ENCODE data around the gene ANKRD23.

The ANKRD23 gene

GRCh38 chr2:96839293-96839874 lies 4.4 kb downstream of the ANKRD23 start:
- Histone ChIP-seq H4K8ac (ENCODE audit: low read depth, low read length) (no peak overlapping the region), H3K27ac (ENCODE audit: low read depth, low read length) (no peak overlapping the region), H3K79me1 (ENCODE audit: low read length) (peaks cover 4% of the 10 kb centered on the region), H2AK5ac (ENCODE audit: low read length) (no peak overlapping the region), H2AFZ (ENCODE audit: insufficient read depth, low read length, poor library complexity) (no peak overlapping the region), H2BK12ac (ENCODE audit: low read length) (no peak overlapping the region), H3K4ac (ENCODE audit: low read depth, low read length) (no peak overlapping the region), H2BK5ac (ENCODE audit: low read depth, low read length, poor library complexity) (no peak overlapping the region), H3K4me3 (ENCODE audit: low read depth, low read length) (no peak overlapping the region), H3K18ac (ENCODE audit: low read length) (no peak overlapping the region), H3K27me3 (ENCODE audit: insufficient read depth, low read length) (no peaks in the 10 kb centered on the region), H3K14ac (ENCODE audit: low read length) (no peak overlapping the region), H2BK120ac (ENCODE audit: insufficient read depth, low read length, poor library complexity) (no peak overlapping the region), H3K9ac (ENCODE audit: low read length) (no peak overlapping the region), H3K36me3 (ENCODE audit: control insufficient read depth in 1 of 2, insufficient read depth in 2 of 2, low read length in 2 of 2) (peaks cover 2 to 13% of the 10 kb centered on the region in 2 experiments), H4K12ac (ENCODE audit: low read depth, low read length) (no peak overlapping the region), H3K23ac (ENCODE audit: low read length) (no peak overlapping the region), H3K4me1 (ENCODE audit: control insufficient read depth in 1 of 2, insufficient read depth in 2 of 2, low read length in 2 of 2) (peaks cover 8 to 12% of the 10 kb centered on the region in 2 experiments), H3K4me2 (ENCODE audit: low read length) (no peak overlapping the region), H4K91ac (ENCODE audit: low read depth, low read length) (no peak overlapping the region), H3K79me2 (ENCODE audit: control insufficient read depth, insufficient read depth, low read length, poor library complexity) (no peaks in the 10 kb centered on the region), H3K9me3 (ENCODE audit: insufficient read depth, low read depth, low read length) (no peaks in the 10 kb centered on the region)
- no CpG with 5 or more reads among the region's 42 CpGs for WGBS (ENCODE audit: extremely low coverage, insufficient coverage, insufficient read length)
- no peak for DNase-seq

- H2BK120ac ChIP-seq (ENCODE audit: insufficient read depth, low read length, poor library complexity) = no peak overlapping the region
- no peak overlapping the region for H3K18ac ChIP-seq (ENCODE audit: low read length)
- no peaks in the 10 kb centered on the region for H3K79me2 ChIP-seq (ENCODE audit: control insufficient read depth, insufficient read depth, low read length, poor library complexity)
- peaks cover 4% of the 10 kb centered on the region for H3K79me1 ChIP-seq (ENCODE audit: low read length)
- no peak overlapping the region for H3K27ac ChIP-seq (ENCODE audit: low read depth, low read length)
- no peaks in the 10 kb centered on the region for H3K9me3 ChIP-seq (ENCODE audit: insufficient read depth, low read depth, low read length)
- H3K4ac ChIP-seq (ENCODE audit: low read depth, low read length) = no peak overlapping the region
- no peak overlapping the region for H4K8ac ChIP-seq (ENCODE audit: low read depth, low read length)
- H3K23ac ChIP-seq (ENCODE audit: low read length) = no peak overlapping the region
- H4K91ac ChIP-seq (ENCODE audit: low read depth, low read length) = no peak overlapping the region
- H3K9ac ChIP-seq (ENCODE audit: low read length) = no peak overlapping the region
- H3K36me3 ChIP-seq (ENCODE audit: control insufficient read depth in 1 of 2, insufficient read depth in 2 of 2, low read length in 2 of 2) = peaks cover 2 to 13% of the 10 kb centered on the region in 2 experiments
- H3K27me3 ChIP-seq (ENCODE audit: insufficient read depth, low read length) = no peaks in the 10 kb centered on the region
- H3K4me3 ChIP-seq (ENCODE audit: low read depth, low read length) = no peak overlapping the region
- WGBS (ENCODE audit: extremely low coverage, insufficient coverage, insufficient read length) = no CpG with 5 or more reads among the region's 23 CpGs
- no peak for DNase-seq
- peaks cover 8 to 12% of the 10 kb centered on the region in 2 experiments for H3K4me1 ChIP-seq (ENCODE audit: control insufficient read depth in 1 of 2, insufficient read depth in 2 of 2, low read length in 2 of 2)
- H2AK5ac ChIP-seq (ENCODE audit: low read length) = no peak overlapping the region
- no peak overlapping the region for H2BK5ac ChIP-seq (ENCODE audit: low read depth, low read length, poor library complexity)
- H3K14ac ChIP-seq (ENCODE audit: low read length) = no peak overlapping the region
- no peak overlapping the region for H2AFZ ChIP-seq (ENCODE audit: insufficient read depth, low read length, poor library complexity)
- H2BK12ac ChIP-seq (ENCODE audit: low read length) = no peak overlapping the region
- H3K4me2 ChIP-seq (ENCODE audit: low read length) = no peak overlapping the region
- no peak overlapping the region for H4K12ac ChIP-seq (ENCODE audit: low read depth, low read length)
Measured at GRCh38 chr2:96838345-96839292, 5.2 kb downstream of the ANKRD23 start.

DNA sequence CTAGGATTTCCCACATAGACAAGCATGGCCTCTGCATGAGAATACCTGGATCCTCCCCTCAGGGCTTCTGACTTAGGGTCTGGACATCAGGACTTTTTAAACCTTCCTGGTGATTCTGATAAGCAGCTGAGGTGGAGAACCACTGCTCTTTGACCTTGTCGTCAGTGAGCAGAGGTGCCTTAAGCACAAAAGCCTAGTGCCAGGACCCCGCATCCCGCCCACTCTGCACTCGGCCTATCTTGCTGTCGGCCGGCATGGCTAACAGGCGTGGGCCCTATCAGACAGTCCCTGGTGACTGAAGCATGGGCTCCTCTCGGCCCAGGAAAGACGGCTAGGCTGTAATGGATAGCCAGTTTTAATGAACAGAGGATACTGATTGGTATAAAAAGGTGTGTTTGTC lies 6.2 kb downstream of the ANKRD23 start:
- H4K8ac ChIP-seq (ENCODE audit: low read depth, low read length) = no peak overlapping the region
- H3K4me2 ChIP-seq (ENCODE audit: low read length) = no peak overlapping the region
- no peak overlapping the region for H3K4ac ChIP-seq (ENCODE audit: low read depth, low read length)
- no peak overlapping the region for H2BK120ac ChIP-seq (ENCODE audit: insufficient read depth, low read length, poor library complexity)
- no peak overlapping the region for H3K4me3 ChIP-seq (ENCODE audit: low read depth, low read length)
- no peak overlapping the region for H2AK5ac ChIP-seq (ENCODE audit: low read length)
- peaks cover 7% of the 10 kb centered on the region for H3K79me1 ChIP-seq (ENCODE audit: low read length)
- H3K14ac ChIP-seq (ENCODE audit: low read length) = no peak overlapping the region
- no peaks in the 10 kb centered on the region for H3K9me3 ChIP-seq (ENCODE audit: insufficient read depth, low read depth, low read length)
- H3K23ac ChIP-seq (ENCODE audit: low read length) = no peak overlapping the region
- peak overlapping the region; percentile 35 for H3K27ac ChIP-seq (ENCODE audit: low read depth, low read length)
- no peak overlapping the region for H4K12ac ChIP-seq (ENCODE audit: low read depth, low read length)
- no peaks in the 10 kb centered on the region for H3K27me3 ChIP-seq (ENCODE audit: insufficient read depth, low read length)
- no peak overlapping the region for H2AFZ ChIP-seq (ENCODE audit: insufficient read depth, low read length, poor library complexity)
- no peak overlapping the region for H3K18ac ChIP-seq (ENCODE audit: low read length)
- no CpG with 5 or more reads among the region's 9 CpGs for WGBS (ENCODE audit: extremely low coverage, insufficient coverage, insufficient read length)
- H3K9ac ChIP-seq (ENCODE audit: low read length) = no peak overlapping the region
- H4K91ac ChIP-seq (ENCODE audit: low read depth, low read length) = no peak overlapping the region
- peaks cover 14 to 16% of the 10 kb centered on the region in 2 experiments for H3K4me1 ChIP-seq (ENCODE audit: control insufficient read depth in 1 of 2, insufficient read depth in 2 of 2, low read length in 2 of 2)
- H2BK5ac ChIP-seq (ENCODE audit: low read depth, low read length, poor library complexity) = no peak overlapping the region
- H2BK12ac ChIP-seq (ENCODE audit: low read length) = no peak overlapping the region
- DNase-seq = no peak
- peaks cover 2 to 13% of the 10 kb centered on the region in 2 experiments for H3K36me3 ChIP-seq (ENCODE audit: control insufficient read depth in 1 of 2, insufficient read depth in 2 of 2, low read length in 2 of 2)
- H3K79me2 ChIP-seq (ENCODE audit: control insufficient read depth, insufficient read depth, low read length, poor library complexity) = no peaks in the 10 kb centered on the region

DNA sequence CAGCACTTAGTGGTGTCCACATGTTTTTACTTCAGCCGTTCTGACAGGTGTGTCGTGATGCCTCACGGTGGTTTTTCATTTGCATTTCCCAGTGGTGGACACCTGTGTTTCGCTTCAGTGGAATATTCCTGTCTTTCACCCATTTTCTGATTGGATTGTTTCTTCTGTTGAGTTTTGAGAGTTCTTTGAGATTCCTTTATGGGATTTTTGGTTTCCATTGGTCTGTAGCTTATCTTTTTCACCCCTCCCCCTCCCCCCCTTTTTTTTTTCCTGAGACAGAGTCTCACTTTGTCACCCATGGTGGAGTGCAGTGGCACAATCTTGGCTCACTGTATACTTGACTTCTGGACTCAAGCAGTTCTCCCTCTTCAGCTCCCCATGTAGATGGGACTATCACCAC lies 8.0 kb downstream of the ANKRD23 start:
- Histone ChIP-seq H3K27me3 (ENCODE audit: insufficient read depth, low read length) (no peaks in the 10 kb centered on the region), H3K27ac (ENCODE audit: low read depth, low read length) (no peak overlapping the region), H2AK5ac (ENCODE audit: low read length) (no peak overlapping the region), H3K23ac (ENCODE audit: low read length) (no peak overlapping the region), H3K9me3 (ENCODE audit: insufficient read depth, low read depth, low read length) (no peaks in the 10 kb centered on the region), H3K14ac (ENCODE audit: low read length) (no peak overlapping the region), H3K79me1 (ENCODE audit: low read length) (peaks cover 7% of the 10 kb centered on the region), H2BK120ac (ENCODE audit: insufficient read depth, low read length, poor library complexity) (no peak overlapping the region), H2BK12ac (ENCODE audit: low read length) (no peak overlapping the region), H3K4me1 (ENCODE audit: control insufficient read depth in 1 of 2, insufficient read depth in 2 of 2, low read length in 2 of 2) (peaks cover 21% of the 10 kb centered on the region in 2 experiments), H3K9ac (ENCODE audit: low read length) (no peak overlapping the region), H3K4me3 (ENCODE audit: low read depth, low read length) (no peak overlapping the region), H3K79me2 (ENCODE audit: control insufficient read depth, insufficient read depth, low read length, poor library complexity) (no peaks in the 10 kb centered on the region), H3K4me2 (ENCODE audit: low read length) (no peak overlapping the region), H2BK5ac (ENCODE audit: low read depth, low read length, poor library complexity) (no peak overlapping the region), H3K36me3 (ENCODE audit: control insufficient read depth in 1 of 2, insufficient read depth in 2 of 2, low read length in 2 of 2) (peaks cover 2 to 18% of the 10 kb centered on the region in 2 experiments), H3K4ac (ENCODE audit: low read depth, low read length) (no peak overlapping the region), H2AFZ (ENCODE audit: insufficient read depth, low read length, poor library complexity) (no peak overlapping the region), H3K18ac (ENCODE audit: low read length) (no peak overlapping the region), H4K91ac (ENCODE audit: low read depth, low read length) (no peak overlapping the region), H4K8ac (ENCODE audit: low read depth, low read length) (no peak overlapping the region), H4K12ac (ENCODE audit: low read depth, low read length) (no peak overlapping the region)
- WGBS (ENCODE audit: extremely low coverage, insufficient coverage, insufficient read length) = no CpG with 5 or more reads among the region's 4 CpGs
- no peak for DNase-seq

Measured in trophoblast cell (in vitro differentiated cells and primary cell).